ENCODE results near the gene ABCG8. TPM values are rescaled to one million over a fixed set of nuclear protein-coding genes. Genes with fewer than 3 reads are reported as not detected.

ABCG8 gene
- not detected for polyA plus RNA-seq (2013, experiment 1 of 2)
- polyA plus RNA-seq (2013, experiment 2 of 2) = not detected

GRCh38 chr2:43838560-43839267, at the start of gene ABCG8, which contains the start of gene ABCG5:
Gene ABCG8 (plus strand): TSS chr2:43838971. CDS start chr2:43839054, 83 bp downstream.
Gene ABCG5 (minus strand): TSS chr2:43838839. CDS start chr2:43838679, 160 bp downstream.
- Histone ChIP-seq H3K4ac (ENCODE audit: low read depth in 1 of 2, low read length in 2 of 2) (no peak within 1 kb of the TSS), H3K4me3 (ENCODE audit: insufficient read depth in 1 of 2, low read depth in 1 of 2, low read length in 2 of 2) (no peak within 1 kb of the TSS)

DNA sequence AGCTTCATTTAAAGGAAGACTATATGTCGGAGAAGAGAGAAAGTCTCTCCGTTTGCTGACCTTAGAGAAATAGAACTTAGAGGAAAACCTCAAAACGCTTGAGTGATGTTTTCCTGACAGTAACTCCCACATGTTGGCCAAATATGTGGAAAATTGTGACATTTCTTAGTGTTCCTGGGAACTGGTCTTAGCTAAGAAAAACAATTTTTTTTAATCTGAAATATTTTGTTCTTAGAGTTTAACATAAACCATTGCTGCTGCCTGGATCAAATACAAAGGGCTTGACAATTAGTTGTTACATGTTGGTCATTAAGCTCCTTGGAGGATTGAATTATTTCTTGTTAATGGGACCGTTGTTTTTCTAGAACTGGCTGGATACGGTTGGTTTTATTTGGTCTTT, 48.6 kb upstream of the ABCG8 start:
- Histone ChIP-seq H3K27ac (ENCODE audit: low read length, poor library complexity, severe bottlenecking) (no peak overlapping the region), H3K18ac (ENCODE audit: low read depth in 1 of 2, low read length in 2 of 2) (no peak overlapping the region), H3K9ac (ENCODE audit: low read length) (no peak overlapping the region), H4K91ac (ENCODE audit: low read length) (no peak overlapping the region), H3K4ac (ENCODE audit: low read depth in 1 of 2, low read length in 2 of 2) (no peak overlapping the region), H2AK5ac (ENCODE audit: low read length, severe bottlenecking) (no peak overlapping the region), H3K4me1 (ENCODE audit: control insufficient read depth, insufficient read depth, low read depth, low read length) (no peaks in the 10 kb centered on the region), H2BK120ac (ENCODE audit: low read depth, low read length) (no peak overlapping the region), H3K23ac (ENCODE audit: low read length in 2 of 2) (no peak overlapping the region), H2BK15ac (ENCODE audit: low read depth, poor library complexity, severe bottlenecking) (no peak overlapping the region), H3K27me3 (ENCODE audit: control insufficient read depth in 1 of 2, insufficient read depth in 1 of 2, low read length in 2 of 2) (no peaks in the 10 kb centered on the region), H3K14ac (ENCODE audit: low read length in 2 of 2) (no peak overlapping the region), H3K4me3 (ENCODE audit: insufficient read depth in 1 of 2, low read depth in 1 of 2, low read length in 2 of 2) (no peak overlapping the region), H2BK5ac (ENCODE audit: low read depth, low read length, poor library complexity, severe bottlenecking) (no peak overlapping the region), H2AFZ (ENCODE audit: low read depth, low read length) (no peak overlapping the region), H4K8ac (ENCODE audit: low read length) (no peak overlapping the region), H2BK12ac (ENCODE audit: low read length in 2 of 2) (no peak overlapping the region), H3K4me2 (ENCODE audit: low read length, poor library complexity, severe bottlenecking) (no peak overlapping the region), H3K79me1 (replicated peaks; ENCODE audit: low read length, poor library complexity, severe bottlenecking) (no peaks in the 10 kb centered on the region), H3K9me3 (ENCODE audit: control insufficient read depth, low read length) (no peaks in the 10 kb centered on the region), H3K36me3 (ENCODE audit: control insufficient read depth in 1 of 2, insufficient read depth in 2 of 2, low read depth in 1 of 2, low read length in 2 of 2) (peaks cover 10 to 75% of the 10 kb centered on the region in 2 experiments)
- DNase-seq = no peak
- WGBS = 95% methylated on average over 4 of the region's 5 CpGs

More at GRCh38 chr2:43838560-43839267, at the start of gene ABCG8, which contains the start of gene ABCG5:
- Histone ChIP-seq H4K91ac (ENCODE audit: low read length) (peak within 1 kb of the TSS; percentile 31), H3K18ac (ENCODE audit: low read depth in 1 of 2, low read length in 2 of 2) (no peak within 1 kb of the TSS), H2AFZ (ENCODE audit: low read depth, low read length) (no peak within 1 kb of the TSS), H3K9me3 (ENCODE audit: control insufficient read depth, low read length) (no peaks in the 10 kb centered on the region), H3K4me1 (ENCODE audit: control insufficient read depth, insufficient read depth, low read depth, low read length) (no peaks in the 10 kb centered on the region), H2BK12ac (ENCODE audit: low read length in 2 of 2) (no peak within 1 kb of the TSS), H3K9ac (ENCODE audit: low read length) (no peak within 1 kb of the TSS), H3K4me2 (ENCODE audit: low read length, poor library complexity, severe bottlenecking) (no peak within 1 kb of the TSS), H3K36me3 (ENCODE audit: control insufficient read depth in 1 of 2, insufficient read depth in 2 of 2, low read depth in 1 of 2, low read length in 2 of 2) (no peaks in the 10 kb centered on the region), H3K79me1 (replicated peaks; ENCODE audit: low read length, poor library complexity, severe bottlenecking) (no peaks in the 10 kb centered on the region), H2AK5ac (ENCODE audit: low read length, severe bottlenecking) (no peak within 1 kb of the TSS), H3K27ac (ENCODE audit: low read length, poor library complexity, severe bottlenecking) (no peak within 1 kb of the TSS), H2BK15ac (ENCODE audit: low read depth, poor library complexity, severe bottlenecking) (no peak within 1 kb of the TSS), H3K23ac (ENCODE audit: low read length in 2 of 2) (peak within 1 kb of the TSS in 1 of 2 experiments; percentile 46), H3K27me3 (ENCODE audit: control insufficient read depth in 1 of 2, insufficient read depth in 1 of 2, low read length in 2 of 2) (peaks cover 0 to 60% of the 10 kb centered on the region in 2 experiments), H2BK5ac (ENCODE audit: low read depth, low read length, poor library complexity, severe bottlenecking) (no peak within 1 kb of the TSS), H3K14ac (ENCODE audit: low read length in 2 of 2) (no peak within 1 kb of the TSS), H4K8ac (ENCODE audit: low read length) (no peak within 1 kb of the TSS), H2BK120ac (ENCODE audit: low read depth, low read length) (no peak within 1 kb of the TSS)
- no peak for DNase-seq
- 89% methylated on average over 20 of the region's 20 CpGs for WGBS

GRCh38 chr2:43791035-43791765, 47.6 kb upstream of the ABCG8 start:
- no peaks in the 10 kb centered on the region for H3K79me1 ChIP-seq (replicated peaks; ENCODE audit: low read length, poor library complexity, severe bottlenecking)
- H2AK5ac ChIP-seq (ENCODE audit: low read length, severe bottlenecking) = no peak overlapping the region
- H3K23ac ChIP-seq (ENCODE audit: low read length in 2 of 2) = no peak overlapping the region
- H3K36me3 ChIP-seq (ENCODE audit: control insufficient read depth in 1 of 2, insufficient read depth in 2 of 2, low read depth in 1 of 2, low read length in 2 of 2) = peaks cover 8 to 78% of the 10 kb centered on the region in 2 experiments
- H3K4me3 ChIP-seq (ENCODE audit: insufficient read depth in 1 of 2, low read depth in 1 of 2, low read length in 2 of 2) = no peak overlapping the region
- no peak overlapping the region for H3K14ac ChIP-seq (ENCODE audit: low read length in 2 of 2)
- no peak overlapping the region for H2BK15ac ChIP-seq (ENCODE audit: low read depth, poor library complexity, severe bottlenecking)
- H2BK5ac ChIP-seq (ENCODE audit: low read depth, low read length, poor library complexity, severe bottlenecking) = no peak overlapping the region
- H2BK12ac ChIP-seq (ENCODE audit: low read length in 2 of 2) = no peak overlapping the region
- H3K4me2 ChIP-seq (ENCODE audit: low read length, poor library complexity, severe bottlenecking) = no peak overlapping the region
- no peak overlapping the region for H4K8ac ChIP-seq (ENCODE audit: low read length)
- no peaks in the 10 kb centered on the region for H3K27me3 ChIP-seq (ENCODE audit: control insufficient read depth in 1 of 2, insufficient read depth in 1 of 2, low read length in 2 of 2)
- no peak overlapping the region for H3K4ac ChIP-seq (ENCODE audit: low read depth in 1 of 2, low read length in 2 of 2)
- no peak overlapping the region for H3K27ac ChIP-seq (ENCODE audit: low read length, poor library complexity, severe bottlenecking)
- 88% methylated on average over 1 of the region's 2 CpGs for WGBS
- H4K91ac ChIP-seq (ENCODE audit: low read length) = no peak overlapping the region
- H2BK120ac ChIP-seq (ENCODE audit: low read depth, low read length) = no peak overlapping the region
- H3K18ac ChIP-seq (ENCODE audit: low read depth in 1 of 2, low read length in 2 of 2) = no peak overlapping the region
- DNase-seq = no peak
- H3K9ac ChIP-seq (ENCODE audit: low read length) = no peak overlapping the region
- H2AFZ ChIP-seq (ENCODE audit: low read depth, low read length) = no peak overlapping the region
- no peaks in the 10 kb centered on the region for H3K9me3 ChIP-seq (ENCODE audit: control insufficient read depth, low read length)
- no peaks in the 10 kb centered on the region for H3K4me1 ChIP-seq (ENCODE audit: control insufficient read depth, insufficient read depth, low read depth, low read length)

- no peak overlapping the region for H3K23ac ChIP-seq (ENCODE audit: low read length in 2 of 2)
- H3K27ac ChIP-seq (ENCODE audit: low read length, poor library complexity, severe bottlenecking) = peak overlapping the region; percentile 61
- WGBS = 63% methylated on average over 1 of the region's 3 CpGs
- H2BK120ac ChIP-seq (ENCODE audit: low read depth, low read length) = no peak overlapping the region
- no peaks in the 10 kb centered on the region for H3K79me1 ChIP-seq (replicated peaks; ENCODE audit: low read length, poor library complexity, severe bottlenecking)
- H3K14ac ChIP-seq (ENCODE audit: low read length in 2 of 2) = no peak overlapping the region
- H3K18ac ChIP-seq (ENCODE audit: low read depth in 1 of 2, low read length in 2 of 2) = no peak overlapping the region
- H4K8ac ChIP-seq (ENCODE audit: low read length) = no peak overlapping the region
- no peaks in the 10 kb centered on the region for H3K9me3 ChIP-seq (ENCODE audit: control insufficient read depth, low read length)
- DNase-seq = peak; percentile 18
- no peak overlapping the region for H2BK15ac ChIP-seq (ENCODE audit: low read depth, poor library complexity, severe bottlenecking)
- no peaks in the 10 kb centered on the region for H3K27me3 ChIP-seq (ENCODE audit: control insufficient read depth in 1 of 2, insufficient read depth in 1 of 2, low read length in 2 of 2)
- H3K4me2 ChIP-seq (ENCODE audit: low read length, poor library complexity, severe bottlenecking) = no peak overlapping the region
- H3K4me1 ChIP-seq (ENCODE audit: control insufficient read depth, insufficient read depth, low read depth, low read length) = no peaks in the 10 kb centered on the region
- H2AK5ac ChIP-seq (ENCODE audit: low read length, severe bottlenecking) = no peak overlapping the region
- peaks cover 7 to 76% of the 10 kb centered on the region in 2 experiments for H3K36me3 ChIP-seq (ENCODE audit: control insufficient read depth in 1 of 2, insufficient read depth in 2 of 2, low read depth in 1 of 2, low read length in 2 of 2)
- H3K4ac ChIP-seq (ENCODE audit: low read depth in 1 of 2, low read length in 2 of 2) = no peak overlapping the region
- no peak overlapping the region for H3K9ac ChIP-seq (ENCODE audit: low read length)
- no peak overlapping the region for H2BK12ac ChIP-seq (ENCODE audit: low read length in 2 of 2)
- H2AFZ ChIP-seq (ENCODE audit: low read depth, low read length) = no peak overlapping the region
- no peak overlapping the region for H3K4me3 ChIP-seq (ENCODE audit: insufficient read depth in 1 of 2, low read depth in 1 of 2, low read length in 2 of 2)
- no peak overlapping the region for H4K91ac ChIP-seq (ENCODE audit: low read length)
- no peak overlapping the region for H2BK5ac ChIP-seq (ENCODE audit: low read depth, low read length, poor library complexity, severe bottlenecking)
Observed at GRCh38 chr2:43792653-43793052, 46.1 kb upstream of the ABCG8 start.
